NCI-H1417 (cell line): Measurements from ENCODE around the gene MOB2.

Experiments used
- DNase-seq, 3 experiments: peaks; one replicate each; lab custom pipeline; 2025; lab: John Stamatoyannopoulos, UW

The MOB2 gene

DNA sequence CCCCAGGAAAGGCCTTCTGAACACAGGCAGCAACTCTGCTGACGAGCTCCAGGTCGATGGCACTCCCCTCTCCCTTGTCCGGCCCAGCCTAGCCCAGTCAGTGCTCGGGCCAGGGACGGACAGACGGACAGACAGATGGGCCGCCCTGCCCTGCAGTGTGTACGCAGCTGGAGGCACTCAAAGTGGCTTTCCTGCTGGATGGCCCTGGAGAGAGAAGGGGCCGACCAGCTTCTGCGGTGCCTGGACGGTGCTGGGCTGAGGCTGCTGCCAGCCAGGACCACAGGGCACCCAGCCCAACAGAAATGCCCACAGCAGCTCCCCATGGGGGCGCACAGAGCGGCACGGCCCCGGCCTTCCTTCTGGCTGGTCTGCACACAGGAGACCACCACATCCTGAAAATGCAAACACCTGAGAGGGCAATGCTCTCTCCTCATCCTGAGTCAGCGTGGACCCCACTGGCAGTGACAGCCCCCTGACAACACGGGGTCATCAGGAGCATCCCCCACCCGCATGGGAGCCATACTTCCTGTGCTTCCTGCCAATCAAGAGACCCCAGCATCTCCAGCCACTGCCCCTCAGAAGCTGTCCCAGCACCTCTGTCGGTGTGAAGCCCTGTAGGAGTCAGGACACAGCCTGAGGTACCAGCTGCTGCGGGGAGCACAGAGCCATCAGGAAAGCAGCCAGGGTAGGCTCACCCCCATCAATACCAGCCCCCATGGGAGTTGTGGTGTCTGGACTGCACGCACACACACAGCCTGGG lies 692 bp upstream of the MOB2 start:
- DNase-seq = no peak

DNA sequence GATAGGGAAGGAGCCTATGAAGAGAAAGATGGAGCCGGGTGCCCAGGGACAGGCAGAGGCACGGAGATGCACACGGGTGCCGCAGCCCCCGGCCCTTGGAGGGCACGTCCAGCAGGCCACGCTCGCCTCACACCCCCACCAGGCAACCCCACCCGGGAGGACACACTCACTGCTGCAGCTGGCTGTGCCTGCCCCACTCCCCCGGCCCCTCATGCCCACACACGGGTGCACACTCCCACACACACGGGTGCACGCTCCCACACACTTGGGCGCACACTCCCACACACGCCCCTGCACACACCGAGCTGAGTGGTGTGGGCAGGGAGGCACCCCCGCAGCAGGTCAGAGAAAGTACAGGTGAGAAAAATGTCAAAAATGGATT lies 1.1 kb downstream of the MOB2 start:
- no peak for DNase-seq

DNA sequence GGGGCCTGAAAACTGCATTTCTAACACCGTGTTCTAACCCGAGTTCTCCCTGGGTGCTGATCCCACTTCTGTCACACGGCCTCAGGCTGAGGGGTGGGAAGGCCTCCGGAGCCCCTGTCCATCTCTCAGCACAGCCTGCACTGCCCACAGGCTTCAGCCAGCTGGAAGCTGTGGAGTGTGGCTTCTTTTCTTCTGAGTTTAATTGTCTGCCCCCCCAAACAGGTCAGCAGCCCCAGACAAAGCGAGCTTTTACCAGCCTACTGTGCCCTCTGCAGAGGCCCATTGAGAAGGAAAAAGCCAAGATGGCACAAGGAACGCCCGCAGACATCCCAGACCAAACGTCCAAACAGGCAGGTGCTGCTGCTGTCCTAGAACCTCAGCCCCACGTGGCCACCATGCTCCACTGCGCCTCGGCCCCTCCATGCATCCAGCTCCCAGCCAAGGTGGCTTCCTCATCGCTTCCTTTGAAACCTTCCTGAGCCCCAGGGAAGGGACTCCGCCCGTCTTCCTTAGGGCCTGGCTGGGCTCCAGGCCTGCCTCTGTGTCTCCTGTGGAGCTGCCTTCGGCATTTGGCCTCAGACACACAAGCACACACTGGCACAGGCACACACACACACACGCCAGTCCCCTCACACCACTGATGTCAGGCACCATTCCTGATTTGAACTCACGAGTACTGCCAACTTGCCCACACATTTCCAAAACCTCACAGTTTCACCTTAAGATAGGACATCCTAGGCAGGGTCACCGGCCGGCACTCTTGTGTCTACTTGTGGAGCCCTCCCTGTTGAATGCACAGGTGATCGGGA lies 1.7 kb downstream of the MOB2 start:
- no peak for DNase-seq

DNA sequence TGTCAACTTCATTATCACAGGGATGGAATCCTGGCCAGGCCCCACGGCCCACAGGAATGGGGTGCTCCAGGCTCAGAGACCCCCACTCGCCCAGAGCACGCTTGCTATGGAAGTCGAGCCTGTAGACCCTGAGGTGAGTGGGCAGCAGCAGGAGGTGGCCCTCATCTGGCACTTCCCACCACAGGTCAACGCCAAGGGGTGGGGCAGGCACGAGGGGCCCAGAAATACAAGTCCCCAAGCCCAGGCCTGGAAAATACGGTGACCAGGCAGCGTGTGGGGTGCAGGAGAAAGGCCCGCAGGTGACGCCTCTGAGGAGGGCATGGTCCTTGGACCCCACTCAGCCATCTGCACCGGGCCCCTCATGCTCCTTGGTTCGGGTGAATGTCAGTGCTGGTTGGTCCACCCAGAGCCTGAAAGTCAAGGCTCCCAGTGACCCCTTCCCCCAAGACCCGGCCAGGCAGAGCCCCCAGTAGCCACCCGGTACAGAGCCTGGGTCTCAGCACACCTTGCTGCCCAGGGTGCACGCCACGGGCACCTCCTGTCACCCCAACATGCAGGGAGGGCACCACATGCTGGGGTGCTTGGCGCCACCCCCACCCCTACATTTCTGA lies 2.4 kb downstream of the MOB2 start:
- no peak for DNase-seq

DNA sequence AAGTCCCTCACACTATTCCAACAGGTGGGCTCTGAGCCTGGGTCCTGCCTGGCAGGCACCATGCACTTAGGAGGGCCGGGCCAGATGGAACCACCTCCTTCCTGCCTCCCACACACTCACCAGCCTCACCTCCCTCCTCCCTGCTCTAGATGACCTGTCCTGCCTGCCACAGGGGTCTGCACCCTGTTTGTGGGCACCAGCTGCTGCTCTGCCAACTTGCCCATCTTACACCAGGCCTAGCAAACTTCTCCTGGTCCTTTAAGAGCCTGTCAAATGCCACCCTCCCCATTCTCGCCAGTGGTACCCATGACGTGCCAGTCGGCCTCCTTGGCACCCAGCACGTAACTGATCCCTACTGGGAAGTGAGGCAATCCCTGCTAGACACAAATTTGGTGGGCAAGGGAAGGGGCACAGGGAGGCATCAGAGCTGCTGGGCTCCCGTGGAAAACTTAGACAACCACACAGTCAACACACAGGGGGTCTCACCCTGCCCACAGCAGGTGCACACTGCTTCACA lies 3.1 kb downstream of the MOB2 start:
- DNase-seq = no peak

DNA sequence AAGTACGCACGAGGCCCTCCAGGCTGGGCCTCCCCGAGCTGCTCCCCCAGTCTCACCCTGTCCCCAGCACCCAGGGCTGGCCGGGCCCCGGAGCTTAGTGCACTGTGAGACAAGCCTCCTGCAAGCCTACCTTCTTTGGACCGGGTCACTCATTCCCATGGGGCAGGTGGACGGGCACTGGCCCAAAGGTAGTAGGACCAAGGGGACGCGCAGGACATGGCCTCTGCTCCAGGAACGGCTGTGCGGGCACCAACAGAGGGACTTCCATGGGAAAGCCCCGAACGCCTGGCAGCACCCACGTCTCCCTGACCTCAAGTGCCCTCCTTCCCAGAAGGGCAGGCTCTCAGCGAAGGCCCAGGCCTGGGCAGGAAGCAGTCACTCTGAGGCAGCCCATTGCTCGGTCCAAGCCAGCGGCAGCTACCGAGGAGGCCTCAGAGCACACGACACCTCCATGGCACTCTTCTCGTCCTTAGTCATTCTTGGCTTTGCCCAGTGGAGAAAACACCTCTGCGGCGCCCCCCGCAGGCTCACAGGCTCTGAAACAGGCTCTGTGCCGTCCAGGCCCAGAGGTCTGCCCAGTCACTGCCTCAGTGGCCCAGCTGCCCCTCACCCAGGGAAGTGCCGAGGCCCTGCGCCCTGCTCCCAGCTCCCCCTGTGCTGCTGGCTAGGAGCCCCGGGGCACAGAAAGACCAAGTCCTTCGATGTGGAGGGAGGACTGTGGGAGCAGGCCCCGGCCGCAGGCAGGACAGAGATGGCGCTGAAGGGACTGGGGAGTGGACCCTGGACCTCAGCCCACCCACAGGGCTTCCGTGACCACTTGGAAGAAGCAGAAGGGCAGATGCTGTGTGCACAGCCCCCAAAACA lies 3.8 kb downstream of the MOB2 start:
- no peak for DNase-seq

DNA sequence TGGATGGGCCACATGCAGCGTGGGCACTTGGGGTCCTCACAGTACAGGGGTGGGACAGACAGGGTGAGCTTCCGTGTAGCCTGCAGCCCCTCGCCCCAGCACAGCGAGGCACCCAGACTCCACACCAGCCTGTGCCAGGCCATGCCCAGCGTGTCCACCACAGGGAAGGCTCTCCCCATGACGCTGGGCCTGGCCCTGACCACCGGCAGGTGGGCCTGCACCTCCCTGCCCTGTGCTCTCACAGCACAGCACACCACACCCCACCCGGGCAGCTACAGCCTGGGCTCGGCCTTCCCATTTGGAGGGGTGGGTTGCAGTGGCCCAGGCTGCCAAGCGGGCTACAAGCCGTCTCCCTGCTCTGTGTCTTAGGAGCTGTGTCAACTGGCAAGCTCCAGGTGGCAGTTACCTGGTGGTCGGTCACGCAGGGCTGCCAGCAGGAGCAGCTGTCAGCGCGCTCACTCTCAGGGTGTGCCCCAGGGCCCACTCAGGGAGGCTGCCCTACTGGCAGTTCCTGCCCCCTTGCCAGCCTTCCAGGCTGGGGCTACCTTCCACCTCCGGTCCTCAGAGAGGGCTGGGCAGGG lies 4.6 kb downstream of the MOB2 start:
- no peak for DNase-seq

DNA sequence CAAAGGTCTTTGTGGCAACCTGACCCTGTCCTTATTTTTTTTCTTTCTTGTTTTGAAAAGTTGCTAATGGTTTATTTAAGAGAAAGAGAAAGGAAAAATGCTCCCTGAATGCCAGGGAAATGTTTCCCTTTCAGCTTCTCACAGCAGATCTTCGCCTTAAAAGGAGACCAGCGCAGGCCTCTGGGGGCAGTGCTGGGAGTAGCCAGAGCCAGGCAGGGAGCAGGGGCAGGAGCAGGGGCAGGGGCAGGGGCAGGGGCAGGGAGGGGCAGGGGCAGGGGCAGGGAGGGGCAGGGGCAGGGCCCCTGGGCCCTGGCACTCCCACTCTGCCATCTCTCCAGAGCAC lies 5.1 kb downstream of the MOB2 start:
- no peak for DNase-seq

DNA sequence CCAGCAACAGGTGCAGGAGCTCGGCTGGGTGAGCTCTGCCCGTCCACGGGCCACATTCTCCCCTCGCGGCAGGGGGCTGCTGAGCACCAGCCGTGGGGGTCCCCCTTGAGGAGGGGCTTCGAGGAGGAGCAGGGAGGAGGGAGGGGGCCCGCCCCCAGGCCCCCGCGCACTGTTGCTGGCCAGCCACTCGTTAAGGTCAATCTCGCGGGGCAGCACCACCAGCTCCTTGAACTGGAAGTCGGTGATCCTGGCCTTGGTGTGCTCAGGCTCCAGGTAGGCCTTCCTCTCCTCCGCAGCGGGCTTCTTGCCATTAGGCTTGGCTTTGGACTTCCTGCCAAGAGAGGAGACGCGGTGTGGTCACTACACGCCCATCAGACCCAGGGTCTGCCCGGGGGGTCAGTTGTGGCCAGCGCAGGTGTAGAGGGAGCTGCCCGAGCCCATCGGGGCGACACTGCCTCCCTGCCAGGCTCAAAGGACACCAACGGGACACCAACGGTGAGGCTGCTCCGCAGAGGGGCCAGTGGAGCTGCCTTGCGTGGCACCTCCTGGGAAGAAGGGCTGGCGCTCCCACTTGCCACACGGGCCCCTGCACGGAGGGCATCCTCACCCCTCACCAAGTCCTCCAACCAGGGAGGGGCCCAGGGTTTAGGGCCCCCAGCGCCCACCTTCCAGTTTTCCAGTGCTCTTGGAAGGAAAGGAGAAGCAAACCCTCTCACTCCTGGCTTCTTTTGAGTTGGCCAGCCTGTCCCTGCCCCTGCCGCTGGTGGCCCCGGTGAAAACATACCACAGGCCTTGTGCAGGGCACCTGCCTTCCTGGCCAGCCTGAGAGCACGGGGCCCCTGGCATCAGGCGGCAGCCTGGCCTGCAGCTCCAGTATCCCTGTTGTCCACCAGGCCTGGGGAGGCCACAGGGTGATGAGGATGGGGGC lies 5.8 kb downstream of the MOB2 start:
- DNase-seq = no peak

DNA sequence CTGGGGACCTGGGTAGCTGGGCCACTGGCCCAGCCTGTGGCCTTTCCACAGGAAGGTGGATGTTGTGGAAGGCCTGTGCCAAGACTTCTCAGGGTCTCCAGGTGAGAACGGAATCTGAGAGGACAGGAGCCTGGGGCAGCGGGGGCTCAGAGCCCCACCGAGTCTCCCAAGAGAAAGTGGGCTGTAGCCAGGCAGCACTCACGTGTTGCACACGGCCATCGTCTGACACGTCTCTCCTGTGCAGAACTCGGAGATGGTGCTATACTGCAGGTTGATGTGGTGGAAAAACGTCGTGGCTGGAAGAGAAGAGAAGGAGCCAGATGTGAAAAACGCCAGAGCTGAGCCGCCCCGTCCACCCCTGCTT lies 6.4 kb downstream of the MOB2 start:
- DNase-seq = no peak

DNA sequence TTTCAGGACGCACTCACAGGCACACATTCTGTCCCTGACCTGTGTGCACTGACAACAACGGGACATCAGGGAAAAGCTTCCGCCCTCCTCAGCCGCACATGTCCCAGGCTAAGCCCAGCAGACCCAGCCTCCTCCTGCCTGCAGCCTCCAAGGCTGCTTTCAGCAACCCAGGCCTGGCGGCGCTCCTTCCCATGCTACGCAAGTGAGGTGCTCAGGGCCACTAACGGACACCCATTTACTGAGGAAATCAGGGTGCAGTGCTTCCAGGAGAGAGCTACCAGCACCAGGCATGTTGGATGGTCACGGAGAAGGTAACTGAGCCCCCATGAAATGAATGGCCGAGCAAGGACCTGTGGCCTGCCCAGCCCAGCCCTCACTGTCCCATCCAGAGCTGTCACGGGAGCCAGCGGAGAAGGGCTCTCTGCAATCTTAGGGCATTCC lies 6.9 kb downstream of the MOB2 start:
- no peak for DNase-seq

DNA sequence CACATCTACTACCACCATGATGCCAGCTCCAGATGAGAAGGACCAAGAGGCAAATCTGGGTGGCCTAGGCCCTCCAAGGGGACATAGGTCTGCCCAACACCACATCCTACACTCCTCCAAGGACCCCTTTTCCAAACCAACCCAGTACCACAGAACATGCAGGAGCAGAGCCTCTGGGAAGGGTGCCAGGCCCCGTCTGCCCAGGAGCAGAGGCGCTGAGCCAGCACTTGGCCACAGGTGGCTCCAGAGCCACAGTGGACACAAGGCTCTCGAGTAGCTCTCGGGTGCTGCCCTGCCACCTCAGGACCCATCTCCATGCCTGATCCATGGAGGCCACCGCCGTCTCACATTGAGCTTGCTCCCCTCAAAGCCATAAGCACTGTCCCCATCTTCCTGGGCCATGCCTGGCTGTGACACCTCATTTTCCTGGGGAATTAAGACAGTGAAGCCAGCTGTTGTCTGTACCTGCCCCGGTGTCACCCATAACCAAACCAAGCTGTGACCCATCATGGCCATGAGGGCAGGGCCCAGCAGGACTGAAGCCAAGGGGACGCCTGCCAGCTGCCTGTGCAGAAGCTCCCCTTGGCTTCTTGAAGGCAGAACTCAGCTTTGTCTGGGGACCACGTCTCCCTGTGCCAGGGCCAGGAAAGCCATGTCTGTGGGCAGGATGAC lies 7.4 kb downstream of the MOB2 start:
- DNase-seq = no peak

DNA sequence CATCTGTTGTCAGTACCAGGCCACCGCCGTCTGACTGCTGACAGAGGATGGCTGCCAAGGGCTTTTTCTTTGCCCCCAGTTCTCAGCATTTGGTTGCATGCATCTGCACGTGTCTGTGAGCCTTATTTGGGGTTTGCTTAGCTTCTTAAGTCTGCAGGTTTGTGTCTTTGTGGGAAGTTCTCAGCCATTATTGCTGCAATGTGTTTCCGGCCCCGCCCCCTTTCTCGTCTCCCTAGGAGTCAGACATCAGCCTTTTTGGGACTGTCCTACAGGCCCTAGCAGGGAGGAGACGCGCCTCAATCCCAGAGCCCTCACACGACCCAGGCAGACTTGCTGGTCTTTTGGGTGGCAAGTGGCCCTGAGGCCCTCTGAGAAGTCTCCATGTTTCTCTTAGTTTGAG lies 8.0 kb downstream of the MOB2 start:
- DNase-seq = no peak

DNA sequence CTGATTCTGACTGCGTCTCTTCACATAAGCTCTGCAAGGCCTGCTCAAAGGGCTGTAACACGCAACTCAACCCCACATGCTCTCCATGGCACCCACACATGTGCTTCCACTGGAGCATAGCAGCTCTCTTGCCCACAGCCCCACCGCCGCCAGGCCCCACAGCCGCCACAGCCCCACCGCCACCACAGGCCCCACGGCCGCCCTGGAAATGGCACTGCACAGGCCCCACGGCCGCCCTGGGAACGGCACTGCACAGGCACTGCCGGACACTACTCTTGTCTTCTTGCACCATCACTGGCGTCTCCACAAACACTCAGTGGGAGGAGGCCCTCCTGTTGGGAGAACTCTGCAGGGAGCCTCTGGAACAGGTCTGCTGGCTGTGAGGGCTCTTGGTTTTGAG lies 8.6 kb downstream of the MOB2 start:
- no peak for DNase-seq

DNA sequence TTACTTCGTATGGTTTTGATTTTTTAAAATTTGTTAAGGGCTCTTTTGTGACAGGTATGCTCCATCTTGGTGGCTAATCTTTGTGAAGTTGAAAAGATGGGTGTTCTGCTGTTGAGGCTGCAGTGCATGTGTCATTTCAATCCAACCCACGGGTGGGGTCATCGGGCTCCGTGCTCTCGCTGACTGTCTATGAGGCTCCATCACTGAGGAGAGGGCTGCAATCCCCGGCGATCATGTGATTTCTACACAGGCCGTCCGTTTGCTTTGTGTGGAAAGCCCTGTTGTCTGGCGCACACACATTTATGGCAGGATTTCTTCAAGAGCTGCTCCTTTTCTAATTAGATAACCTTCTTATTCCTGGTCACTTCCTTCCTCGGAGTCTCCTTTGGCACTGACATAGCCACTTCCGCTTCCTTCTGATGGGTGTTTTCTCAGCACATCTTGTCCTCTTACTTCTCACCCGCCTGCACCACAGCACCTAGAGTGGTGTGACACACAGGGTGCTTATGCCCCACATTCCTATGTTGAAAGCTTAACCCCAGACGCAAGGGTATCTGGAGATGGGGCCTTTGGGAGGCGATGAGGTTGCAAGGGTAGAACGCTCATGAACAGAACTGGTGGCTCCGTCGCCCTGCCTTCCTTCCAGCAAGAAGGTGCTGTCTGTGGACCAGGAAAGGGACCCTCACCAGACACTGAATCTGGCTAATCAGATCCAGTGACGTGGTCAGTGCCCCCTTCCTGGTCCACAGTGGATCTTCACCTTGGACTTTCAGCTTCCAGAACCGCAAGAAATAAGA lies 9.4 kb downstream of the MOB2 start:
- DNase-seq = no peak

DNA sequence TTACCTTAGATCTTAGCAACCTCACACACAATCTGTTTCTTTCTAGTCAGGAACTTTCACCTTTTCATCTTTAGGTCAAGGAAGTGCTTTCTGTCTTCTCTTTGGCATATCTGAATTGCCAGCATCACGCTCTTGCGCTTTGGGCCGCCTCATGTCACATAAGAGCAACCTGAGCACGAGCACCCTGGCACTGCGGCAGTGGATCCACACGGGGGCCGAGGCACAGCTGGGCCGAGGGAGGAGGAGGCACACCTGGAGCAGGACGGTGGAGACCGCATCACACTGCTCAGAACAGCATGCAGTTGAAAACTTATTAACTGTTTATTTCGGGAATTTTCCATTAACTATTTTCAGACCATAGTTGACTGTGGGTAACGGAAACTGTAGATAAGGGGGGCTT lies 10.7 kb downstream of the MOB2 start:
- no peak for DNase-seq

DNA sequence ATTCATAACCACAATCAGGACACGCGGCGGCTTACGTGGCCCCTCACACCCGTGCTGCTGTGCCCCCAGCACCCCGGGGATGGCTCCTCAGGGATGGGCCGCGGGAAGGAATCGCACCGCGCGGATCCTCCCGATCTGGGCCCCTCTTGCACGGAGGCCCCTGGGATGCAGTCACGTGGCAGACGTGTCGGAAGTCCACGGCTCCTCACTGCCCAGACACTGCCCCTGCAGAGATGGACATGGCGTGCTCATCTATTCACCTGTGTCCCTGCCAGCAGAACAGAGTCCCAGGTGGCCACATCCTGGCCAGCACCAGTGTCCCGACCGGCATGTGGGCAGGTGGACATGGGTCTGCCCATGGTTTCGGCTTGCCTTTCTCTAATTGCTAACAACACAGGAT lies 12.8 kb downstream of the MOB2 start:
- no peak for DNase-seq

DNA sequence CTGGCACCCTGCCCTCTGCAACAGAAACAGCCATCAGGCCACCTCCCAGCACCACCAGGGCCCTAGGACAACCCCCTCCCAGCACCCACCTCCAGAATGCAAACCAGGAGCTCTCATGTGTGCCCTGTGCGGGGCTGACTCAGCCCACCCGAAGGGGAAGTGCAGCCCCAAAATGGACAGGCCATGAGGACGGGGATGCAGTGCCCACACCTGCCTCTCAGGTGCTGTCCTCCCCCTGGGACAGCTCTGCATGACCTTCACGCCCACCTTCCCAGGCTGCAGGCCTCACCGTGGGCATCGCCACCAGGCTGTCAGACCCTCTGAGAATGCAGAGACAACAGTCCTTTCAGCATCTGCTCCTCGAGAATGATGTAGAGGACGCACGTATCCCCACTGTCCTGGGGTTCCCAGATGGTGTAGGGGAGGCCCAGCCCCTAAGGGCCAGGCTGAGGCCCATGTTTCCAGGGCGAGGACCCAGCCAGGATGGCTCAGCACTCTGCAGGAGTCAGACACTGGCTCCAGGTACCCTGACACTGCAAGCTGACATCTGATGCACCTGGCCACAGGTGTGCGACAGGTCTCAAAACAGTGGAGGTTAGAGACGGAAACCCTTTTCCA lies 13.5 kb downstream of the MOB2 start:
- no peak for DNase-seq
